Measurements from ENCODE around the gene LBHD2.
"Not testable (repeated sequence)": the region's sequence is repeated elsewhere in the genome, so short reads cannot be mapped to it uniquely, and the experiment has no call there.

LBHD2 gene

DNA sequence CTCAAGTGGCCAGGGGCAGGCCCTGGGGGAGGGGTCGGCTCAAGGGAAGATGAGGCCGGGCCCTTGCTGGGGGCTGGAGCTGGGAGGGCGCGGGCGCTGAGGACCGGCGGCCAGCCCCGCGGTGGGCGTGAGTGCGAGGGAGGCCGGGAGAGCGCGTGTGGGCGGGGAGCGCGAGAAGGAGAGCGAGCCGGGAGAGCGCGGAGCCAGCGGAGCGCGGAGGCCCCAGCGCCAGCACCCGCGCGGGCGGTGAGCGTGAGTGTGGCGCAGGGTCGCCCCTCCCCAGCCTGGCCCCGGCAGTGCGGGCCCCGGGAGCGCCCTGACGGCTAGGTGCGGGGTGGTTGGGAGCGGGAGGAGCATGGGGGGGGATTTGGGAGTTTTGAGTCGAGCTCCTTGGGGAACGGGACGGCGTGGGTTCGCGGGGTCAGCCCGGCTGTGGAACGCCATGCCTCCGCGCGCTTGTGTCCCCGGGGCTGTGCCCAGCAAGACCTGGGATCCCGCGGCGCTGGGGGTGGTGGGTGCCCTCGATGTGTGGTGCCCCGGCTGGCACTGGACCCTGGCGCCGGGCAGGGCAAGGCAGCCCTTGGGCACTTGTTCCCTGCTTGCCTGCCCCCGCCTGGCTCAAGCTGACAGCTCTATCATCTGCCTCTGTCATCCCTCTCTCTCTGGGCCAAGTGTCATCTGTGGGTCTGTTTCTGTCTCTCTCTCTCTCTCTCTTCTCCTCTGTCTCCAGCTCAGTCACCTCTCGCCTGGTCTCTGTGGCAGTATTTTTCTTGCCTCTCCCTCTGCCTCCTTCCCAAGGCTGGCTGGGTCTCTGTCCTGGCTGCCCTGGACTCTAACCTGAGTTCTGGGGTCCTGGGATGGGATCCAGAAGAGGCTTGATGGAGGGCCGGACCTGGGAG, at the start of gene LBHD2:
Gene LBHD2, plus strand, starts transcription at position 190 of the 899 bp plus-strand sequence. CDS start 1,803 bp downstream, outside the sequence.
- DNase-seq (ENCODE audit: low spot score): no peak

DNA sequence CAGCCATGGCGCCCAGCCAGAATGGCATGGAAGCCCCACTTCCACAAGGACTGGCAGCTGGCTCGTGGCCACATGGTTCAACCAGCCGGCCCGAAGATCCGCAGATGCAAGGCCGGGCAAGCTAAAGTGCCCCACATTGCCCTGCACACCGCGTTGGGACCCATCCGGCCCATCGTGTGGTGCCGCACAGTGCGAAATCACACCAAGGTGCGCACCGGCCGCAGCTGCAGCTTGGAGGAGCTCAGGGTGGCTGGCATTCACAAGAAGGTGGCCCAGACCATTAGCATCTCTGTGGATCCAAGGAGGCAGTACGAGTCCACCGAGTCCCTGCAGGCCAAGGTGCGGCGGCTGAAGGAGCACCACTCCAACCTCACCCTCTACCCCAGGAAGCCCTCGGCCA, 42.5 kb upstream of the LBHD2 start:
- no peak for DNase-seq (ENCODE audit: low spot score)

DNA sequence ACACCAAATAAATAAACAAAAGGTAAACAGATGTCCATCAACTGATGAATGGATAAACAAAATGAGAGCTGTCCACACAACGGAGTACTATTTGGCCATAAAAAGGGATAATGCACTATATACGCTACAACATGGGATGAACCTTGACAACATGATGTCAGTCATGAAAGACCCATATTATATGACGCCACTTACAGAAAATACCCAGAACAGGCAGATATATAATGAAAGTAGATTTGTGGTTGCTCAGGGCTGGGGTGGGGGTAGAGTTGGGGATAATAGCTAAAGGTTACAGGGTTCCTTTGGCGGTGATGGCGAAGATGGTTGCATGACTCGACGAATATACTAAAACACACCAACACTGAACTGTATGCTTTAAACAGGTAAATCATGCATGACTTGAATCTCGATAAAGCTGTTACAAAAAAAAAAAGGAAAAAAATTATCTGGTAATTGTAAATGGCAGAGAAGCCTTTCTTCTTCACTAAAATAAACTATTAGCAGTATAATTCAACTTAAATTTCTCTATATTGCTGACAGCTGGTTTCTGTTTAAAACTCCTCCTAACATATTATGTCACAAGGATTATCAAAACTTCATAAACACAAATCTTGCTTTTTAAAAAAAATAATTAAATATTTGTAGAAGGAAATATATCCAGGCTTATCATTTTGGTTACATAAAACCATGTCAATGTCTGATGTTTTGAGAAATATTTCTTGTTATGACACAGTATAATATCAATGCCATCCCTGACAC, 40.6 kb upstream of the LBHD2 start:
- no peak for DNase-seq (ENCODE audit: low spot score)

DNA sequence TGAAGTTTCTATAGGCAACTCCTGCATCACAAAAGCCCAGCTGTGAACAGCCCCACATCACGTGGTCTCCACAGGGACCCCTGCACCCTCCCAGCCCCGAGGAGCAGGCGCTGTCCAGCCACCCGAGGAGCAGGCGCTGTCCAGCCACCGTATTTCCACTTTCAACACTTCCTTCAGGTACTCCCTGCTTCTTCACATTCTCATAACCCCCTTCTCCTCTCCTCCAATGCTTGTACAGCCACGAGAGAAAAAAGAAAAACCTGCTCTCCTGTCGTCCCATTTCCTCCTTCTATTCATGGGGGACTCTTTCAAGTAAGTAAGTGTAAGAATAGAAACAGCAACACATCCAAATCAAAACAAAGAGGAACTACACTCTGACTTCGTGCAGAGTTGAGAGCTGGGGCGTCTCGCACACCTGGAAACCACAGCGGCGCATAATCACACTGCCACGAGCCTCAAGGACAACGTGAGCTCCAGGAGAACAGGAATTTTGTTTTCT, 38.6 kb upstream of the LBHD2 start:
- no peak for DNase-seq (ENCODE audit: low spot score)

DNA sequence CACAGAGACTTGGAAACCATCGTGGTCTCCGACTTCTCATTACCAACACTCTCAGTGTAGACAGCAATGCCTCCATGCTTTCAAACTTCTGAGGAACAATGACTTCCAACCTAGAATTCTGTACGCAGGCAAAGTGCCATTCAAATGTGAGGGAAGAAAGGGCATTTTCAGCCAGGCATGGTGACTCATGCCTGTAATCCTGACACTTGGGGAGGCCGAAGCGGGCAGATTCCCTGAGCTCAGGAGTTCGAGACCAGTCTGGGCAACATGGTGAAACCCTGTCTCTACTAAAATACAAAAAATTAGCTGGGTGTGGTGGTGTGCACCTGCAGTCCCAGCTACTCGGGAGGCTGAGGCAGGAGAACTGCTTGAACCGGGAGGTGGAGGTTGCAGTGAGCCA, 36.6 kb upstream of the LBHD2 start:
- DNase-seq (ENCODE audit: low spot score): not testable (repeated sequence)

DNA sequence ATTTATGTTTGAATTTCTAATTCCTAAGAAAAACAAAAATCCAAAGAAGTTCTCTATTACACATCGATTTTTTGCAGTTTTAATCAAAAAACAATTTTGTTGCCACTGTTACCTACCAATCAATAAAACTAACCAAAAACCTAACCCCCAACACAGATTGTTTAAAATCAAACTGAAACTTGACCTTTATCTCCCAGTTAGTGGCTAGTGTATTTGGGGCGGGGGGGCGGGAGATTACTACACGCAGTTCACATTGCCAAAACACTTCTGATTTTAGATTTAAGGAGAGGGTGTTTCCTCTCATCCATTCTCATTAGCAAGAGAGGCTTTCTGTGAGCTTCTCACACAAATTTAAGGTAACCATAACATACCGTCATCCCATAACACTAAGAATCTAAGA, 33.1 kb upstream of the LBHD2 start:
- no peak for DNase-seq (ENCODE audit: low spot score)

DNA sequence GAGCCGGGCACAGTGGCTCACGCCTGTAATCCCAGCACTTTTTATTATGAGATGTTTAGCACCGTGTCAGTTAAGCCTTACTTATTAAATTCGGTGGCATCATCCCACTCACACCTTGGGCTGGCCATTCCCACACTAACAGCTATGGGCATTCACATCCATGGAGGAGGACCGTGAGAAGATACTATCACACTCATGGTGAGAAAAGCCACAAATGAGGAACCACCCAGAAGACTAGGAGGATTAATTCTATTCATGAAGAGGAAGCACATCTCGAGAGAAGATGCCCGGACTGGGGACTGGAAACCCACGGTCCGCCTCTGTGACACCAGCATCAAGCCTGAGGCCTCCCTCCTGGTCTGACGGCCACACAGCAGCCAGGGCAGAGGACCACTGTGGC, 31.6 kb upstream of the LBHD2 start:
- no peak for DNase-seq (ENCODE audit: low spot score)

DNA sequence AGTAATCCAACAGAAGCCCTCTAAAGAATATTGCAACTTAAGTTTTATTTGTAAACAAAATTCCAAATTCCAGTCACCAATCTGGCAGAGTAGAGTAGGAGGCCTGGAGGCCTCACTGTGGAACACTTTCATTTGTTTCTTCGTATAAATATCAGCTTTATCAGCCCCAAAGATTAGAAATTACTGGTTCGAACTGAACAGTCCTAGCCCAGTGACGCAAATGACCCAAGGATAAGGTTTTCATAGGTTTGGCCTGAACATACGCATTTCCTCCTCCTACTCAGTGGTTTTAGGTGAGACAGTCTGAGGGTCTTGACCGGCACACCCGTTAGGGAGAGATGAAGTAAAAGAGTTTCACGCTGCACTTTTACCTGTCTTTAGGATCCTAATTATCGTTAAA, 28.3 kb upstream of the LBHD2 start:
- DNase-seq (ENCODE audit: low spot score): no peak

DNA sequence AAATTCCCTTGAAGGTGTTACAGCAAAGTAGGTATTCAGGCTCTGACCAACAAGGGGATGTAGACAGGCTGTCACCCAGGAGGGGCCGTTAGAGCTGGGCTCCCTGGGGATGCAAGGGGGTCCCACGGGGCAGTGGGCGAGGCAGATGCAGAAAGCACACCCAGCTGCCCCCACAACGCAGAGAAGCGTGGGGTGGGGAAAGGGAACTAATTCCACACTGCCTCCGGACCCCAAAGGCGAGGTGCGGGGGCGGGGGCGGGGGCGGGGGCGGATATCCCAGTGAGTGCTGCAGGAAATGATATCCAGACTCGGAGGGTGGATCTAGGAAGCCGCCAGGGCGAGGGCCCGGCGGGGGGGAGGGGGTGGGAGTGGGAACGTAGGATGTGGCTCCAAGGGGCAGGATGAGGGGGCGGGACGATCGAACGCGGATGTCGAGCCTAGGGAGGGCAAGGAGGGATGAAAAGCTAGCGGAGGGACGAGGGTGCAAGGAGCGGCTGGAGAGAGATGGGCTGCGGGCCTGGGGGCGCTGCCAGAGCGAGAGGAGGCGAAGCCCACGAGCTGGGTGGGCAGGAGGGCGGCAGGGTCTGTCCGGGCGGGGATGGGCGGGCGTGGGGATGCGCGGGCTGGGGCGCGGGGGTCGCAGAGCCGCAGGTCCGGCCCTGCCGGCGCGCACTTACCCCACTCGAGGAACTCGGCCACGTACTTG, 27.5 kb upstream of the LBHD2 start:
- DNase-seq (ENCODE audit: low spot score): no peak

DNA sequence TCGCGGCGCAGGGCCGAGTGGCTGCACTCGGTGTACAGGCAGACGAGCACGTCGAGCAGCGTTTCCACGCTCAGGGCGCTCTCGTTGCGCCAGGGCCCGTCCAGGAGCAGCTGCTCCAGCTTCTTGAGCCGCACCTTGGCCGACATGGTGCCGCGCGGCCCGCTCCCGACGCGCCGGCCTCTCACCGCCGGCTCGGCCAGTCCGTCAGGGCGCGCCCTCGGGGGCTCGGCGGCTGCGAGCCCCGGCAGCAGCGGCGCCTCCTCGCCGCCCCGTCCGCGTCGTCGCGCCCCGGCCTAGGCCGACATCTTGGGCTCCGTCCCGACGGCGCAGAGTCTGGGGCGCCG, 27.0 kb upstream of the LBHD2 start:
- no peak for DNase-seq (ENCODE audit: low spot score)

DNA sequence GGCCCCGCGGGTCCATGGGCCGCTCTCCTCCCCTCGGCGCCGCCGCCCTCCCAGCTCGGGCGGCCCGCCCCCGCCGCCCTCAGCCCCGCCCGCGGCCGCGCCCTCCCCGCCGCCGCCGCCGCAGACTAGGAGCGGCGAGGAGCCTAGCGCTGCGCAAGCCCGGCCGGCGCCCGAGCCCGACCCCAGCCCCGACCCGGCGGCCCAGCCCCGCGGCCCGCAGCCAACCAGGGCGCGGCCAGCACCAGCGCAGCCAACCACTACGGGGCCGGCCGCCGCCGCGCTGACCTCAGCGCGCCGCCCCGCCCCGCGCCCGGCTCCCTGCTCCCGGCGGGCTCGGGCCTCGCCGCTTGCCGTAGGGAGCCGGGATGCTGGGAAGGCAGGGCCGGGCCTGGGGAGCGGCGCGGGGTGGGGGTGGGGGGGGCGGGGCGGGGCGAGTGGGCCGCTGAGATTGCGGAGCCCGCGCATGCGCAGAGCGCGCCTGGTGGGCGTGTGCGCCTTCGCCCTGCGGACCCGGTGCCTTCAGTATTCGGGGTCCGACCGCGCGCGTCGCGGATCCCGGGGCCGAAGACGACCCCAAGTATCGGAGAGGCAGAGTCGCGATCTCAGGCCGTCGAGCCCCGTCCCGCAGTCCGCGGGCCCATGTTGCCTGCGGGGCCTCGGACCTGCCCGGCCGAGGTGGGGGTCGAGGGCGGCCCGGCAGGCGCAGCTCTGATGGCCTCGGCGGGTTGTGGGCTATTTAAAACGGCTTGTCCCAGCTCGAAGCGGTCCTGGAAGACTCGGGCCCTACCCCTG, 26.4 kb upstream of the LBHD2 start, which contains the start of gene CDC42BPB:
Gene CDC42BPB, minus strand, starts transcription at position 178 of the 792 bp plus-strand sequence. CDS start 376 bp downstream, outside the sequence.
- peak; percentile 62 for DNase-seq (ENCODE audit: low spot score)

DNA sequence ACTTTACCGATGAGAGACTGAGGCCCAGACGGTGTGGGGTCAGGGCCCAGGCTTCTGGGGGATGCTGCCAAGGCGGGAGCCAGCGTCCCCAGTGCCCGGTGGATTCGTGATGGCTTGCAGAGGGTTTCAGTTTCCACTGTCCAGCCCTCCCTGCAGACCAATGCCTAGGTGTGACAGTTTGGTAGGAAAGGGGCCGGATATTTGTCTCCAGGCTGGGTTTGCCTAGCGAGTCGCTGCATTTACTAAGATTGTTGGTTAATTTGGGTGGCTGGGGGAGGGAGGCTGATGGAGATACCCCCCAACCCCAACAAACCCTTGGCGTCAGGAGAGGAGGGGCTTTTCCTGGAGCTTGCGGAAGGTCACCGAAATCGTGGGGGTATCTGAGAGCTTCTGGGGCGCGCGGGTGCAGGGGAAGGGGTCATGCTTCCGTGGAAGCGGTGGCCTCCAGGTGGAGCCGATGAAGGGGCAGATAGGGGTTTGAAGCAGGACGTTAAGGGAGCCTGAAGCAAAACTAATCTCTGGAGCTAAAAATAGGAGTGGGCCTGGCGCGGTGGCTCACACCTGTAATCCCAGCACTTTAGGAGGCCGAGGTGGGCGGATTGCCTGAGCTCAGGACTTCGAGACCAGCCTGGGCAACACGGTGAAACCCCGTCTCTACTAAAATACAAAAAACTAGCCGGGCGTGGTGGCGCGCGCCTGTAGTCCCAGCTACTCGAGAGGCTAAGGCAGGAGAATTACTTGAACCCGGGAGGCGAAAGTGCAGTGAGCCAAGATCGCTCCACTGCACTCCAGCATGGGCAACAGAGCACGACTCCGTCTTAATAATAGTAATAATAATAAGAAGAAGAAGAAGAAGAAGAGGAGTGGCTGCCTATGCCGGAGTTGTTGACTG, 25.6 kb upstream of the LBHD2 start:
- DNase-seq (ENCODE audit: low spot score): no peak

DNA sequence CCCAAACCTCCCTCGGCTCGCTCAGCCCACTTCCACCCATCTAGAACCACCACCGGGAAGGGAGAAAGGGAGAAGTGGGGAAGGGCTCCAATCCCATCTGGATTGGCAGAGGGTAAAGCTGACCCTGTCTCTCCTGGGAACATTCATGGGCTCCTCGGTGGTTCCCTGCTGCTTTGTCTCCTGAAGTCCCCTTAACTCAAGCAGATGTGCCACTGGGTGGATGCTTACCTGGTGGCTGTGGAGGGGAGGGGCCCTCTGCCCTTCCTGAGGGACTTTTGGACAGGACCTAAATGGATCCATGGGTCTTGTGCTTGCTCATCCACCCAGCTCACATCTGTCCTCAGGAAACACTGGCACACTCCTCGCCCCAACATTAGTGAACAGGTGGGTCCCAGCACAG, 24.5 kb upstream of the LBHD2 start:
- DNase-seq (ENCODE audit: low spot score): no peak

DNA sequence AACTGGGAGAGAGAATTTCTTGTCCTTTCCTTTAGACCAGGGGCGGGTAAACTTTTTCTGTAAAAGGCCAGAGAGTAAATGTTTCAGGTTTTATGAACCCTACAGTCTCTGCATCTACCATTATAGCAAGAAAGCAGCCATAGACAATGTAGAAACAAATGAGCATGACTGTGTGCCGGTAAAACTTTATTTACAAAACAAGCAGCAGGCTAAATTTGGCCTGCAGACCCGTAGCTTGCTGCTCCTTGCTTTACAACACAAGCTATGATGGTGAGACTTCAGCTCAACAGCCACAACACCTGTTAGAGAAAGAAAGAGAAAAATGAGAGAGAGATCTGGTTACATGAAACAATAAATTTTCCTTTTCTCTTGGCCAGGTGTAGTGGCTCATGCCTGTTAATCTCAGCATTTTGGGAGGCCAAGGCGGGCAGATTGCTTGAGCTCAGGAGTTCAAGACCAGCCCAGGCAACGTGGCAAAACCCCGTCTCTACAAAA, 22.5 kb upstream of the LBHD2 start:
- no peak for DNase-seq (ENCODE audit: low spot score)

DNA sequence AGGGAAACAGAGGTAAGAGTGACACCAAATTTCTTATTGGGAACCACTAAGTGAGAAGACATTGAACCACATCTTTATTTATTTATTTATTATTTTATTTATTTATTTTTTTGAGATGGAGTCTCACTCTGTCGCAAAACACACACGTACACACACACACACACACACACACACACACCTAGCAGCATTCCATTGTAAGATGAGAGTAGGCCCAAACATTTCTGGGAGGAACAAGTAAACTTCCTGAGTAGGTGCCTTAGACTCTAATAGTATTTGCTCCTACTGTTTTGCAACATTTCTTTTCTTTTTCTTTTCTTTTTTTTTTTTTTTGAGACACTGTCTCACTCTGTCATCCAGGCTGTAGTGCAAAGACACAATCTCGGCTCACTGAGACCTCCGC, 19.6 kb upstream of the LBHD2 start:
- DNase-seq (ENCODE audit: low spot score): no peak

DNA sequence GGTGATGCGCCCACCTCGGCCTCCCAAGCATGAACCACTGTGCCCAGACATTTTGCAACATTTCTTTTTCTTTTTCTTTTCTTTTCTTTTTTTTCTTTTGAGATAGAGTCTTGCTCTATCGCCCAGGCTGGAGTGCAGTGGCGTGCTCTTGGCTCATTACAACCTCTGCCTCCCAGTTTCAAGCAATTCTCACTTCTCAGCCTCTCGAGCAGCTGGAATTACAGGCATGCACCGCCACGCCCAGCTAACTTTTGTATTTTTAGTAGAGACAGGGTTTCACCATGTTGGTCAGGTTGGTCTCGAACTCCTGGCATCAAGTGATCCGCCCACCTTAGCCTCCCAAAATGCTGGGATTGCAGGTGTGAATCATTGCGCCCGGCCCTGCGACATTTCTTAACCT, 19.0 kb upstream of the LBHD2 start:
- no peak for DNase-seq (ENCODE audit: low spot score)

DNA sequence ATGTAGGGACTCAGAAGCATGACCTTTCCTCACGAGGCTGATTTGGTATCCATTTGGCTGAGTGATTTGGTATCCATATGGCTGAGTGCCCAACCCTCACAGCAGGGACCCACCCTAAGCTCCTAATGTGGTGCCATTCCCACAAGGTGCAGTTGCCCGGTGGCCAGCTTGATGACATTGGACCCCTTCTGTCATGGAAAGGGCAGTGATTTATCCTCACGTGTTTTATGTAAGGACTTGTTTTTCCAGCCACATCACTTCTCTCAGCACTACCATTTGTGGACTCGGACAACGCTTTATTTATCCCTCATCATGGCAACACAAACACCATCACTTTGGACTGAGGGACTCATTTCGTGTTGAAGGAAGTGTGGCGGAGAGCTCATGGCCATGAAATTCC, 18.1 kb upstream of the LBHD2 start:
- no peak for DNase-seq (ENCODE audit: low spot score)

DNA sequence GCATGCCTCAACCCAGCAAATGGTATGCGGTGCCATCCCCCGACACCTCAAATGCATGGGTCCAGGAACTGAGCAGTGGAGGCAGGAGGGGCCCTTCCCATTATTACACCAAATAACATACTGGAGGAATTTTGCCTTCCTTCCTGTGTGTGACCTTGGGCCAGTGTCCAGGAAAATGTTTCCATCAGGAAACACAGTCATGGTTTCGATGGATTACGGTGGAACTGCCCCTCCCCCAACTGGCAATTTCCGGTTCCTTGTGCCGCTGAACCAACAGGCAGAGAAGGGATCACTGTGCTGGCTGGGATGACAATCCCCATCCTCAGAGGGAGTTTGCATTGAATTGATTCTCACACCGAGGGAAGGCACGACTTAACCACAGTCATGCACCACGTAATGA, 17.6 kb upstream of the LBHD2 start:
- DNase-seq (ENCODE audit: low spot score): no peak

DNA sequence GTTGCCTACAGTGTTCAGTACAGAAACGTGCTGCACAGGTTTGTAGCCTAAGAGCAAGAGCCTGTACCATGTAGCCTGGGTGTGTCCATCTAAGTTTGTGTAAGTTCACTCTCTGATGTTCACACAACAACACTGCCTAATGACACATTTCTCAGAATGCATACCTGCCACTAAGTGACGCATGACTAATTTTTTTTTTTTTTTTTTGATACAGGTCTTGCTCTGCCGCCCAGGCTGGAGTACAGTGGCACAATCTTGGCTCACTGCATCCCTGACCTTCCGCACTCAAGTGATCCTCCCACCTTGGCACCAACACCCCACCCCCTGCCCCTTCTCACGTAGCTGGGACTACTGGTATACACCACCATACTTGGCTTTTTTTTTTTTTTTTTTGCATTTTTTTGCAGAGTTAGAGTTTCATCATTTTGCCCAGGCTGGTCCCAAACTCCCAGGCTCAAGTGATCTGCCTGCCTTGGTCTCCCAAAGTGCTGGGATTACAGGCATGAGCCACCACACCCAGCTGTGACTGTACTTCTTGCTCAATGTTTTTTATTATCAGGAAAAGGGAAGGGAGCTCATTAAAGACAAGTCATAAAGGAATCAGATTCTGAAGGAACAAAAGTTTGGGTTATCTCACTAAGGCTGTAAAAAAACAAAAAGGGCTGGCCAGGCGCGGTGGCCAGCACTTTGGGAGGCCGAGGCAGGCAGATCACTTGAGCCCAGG, 16.6 kb upstream of the LBHD2 start:
- no peak for DNase-seq (ENCODE audit: low spot score)

Data from CD4-positive, alpha-beta T cell treated with Interleukin-15 for 4 hours (primary cell).